Activated gamma-delta T cell treated with anti-CD3 and anti-CD28 coated beads, Interleukin-2, amount 50 U/mL, for 16 hours (primary cell): Measurements from ENCODE around the gene ST8SIA2.

Experiments used
- DNase-seq: peaks from one replicate; pipeline ENCODE4 v3.0.0-alpha.2; 2020; ENCODE audit warnings: low read depth

The ST8SIA2 gene, protein sequence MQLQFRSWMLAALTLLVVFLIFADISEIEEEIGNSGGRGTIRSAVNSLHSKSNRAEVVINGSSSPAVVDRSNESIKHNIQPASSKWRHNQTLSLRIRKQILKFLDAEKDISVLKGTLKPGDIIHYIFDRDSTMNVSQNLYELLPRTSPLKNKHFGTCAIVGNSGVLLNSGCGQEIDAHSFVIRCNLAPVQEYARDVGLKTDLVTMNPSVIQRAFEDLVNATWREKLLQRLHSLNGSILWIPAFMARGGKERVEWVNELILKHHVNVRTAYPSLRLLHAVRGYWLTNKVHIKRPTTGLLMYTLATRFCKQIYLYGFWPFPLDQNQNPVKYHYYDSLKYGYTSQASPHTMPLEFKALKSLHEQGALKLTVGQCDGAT

DNA sequence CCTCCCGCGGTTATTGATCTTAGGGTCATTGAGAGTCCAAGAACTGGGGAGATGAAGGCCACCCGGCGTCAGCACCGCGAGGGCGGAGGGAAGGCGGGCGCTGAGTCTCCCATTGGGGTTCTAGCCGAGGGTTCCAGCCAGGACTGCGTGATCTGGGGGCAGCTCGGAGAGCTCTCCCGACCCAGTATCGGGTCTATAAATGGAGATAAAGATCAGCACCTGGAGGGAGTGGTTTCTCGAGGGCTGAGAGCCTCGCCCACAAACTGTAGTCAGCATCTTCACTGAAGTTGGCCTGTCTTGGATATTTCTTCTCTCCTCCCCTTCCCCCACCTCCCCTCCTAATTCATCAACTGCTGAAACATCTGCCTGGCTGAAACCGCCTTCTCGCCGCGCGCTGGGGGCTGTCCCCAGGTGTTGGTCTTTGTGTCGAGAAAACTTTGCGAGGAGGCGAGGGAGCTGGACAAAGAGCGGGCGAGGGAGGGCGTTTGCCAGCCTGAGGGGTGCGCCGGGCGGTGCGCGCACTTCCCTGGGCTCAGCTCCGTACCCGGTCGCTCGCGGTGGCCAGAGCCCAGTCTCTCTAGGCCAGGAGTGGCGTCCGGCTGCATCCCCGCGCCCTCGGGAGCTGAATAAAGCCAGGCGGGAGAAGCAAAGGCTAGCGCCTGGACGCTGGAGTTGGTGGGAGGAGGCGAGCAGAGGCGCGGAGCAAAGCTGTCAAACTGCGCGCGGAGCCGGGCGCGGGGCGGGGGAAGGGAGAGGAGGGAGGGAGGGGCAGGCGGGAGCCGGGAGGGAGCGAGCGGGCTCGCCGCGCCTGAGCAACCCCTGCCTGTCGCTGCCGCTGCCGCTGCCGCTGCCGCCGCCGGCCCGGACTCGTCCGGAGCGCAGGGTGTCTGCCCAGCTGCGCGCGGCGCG, at the start of gene ST8SIA2:
TSS of gene ST8SIA2 (plus strand) at position 811 of the 909 bp plus-strand sequence. CDS start 184 bp downstream, outside the sequence.
- DNase-seq = no peak

- no peak for DNase-seq
Observed at GRCh38 chr15:92343924-92344643, 49.6 kb upstream of the ST8SIA2 start.

DNA sequence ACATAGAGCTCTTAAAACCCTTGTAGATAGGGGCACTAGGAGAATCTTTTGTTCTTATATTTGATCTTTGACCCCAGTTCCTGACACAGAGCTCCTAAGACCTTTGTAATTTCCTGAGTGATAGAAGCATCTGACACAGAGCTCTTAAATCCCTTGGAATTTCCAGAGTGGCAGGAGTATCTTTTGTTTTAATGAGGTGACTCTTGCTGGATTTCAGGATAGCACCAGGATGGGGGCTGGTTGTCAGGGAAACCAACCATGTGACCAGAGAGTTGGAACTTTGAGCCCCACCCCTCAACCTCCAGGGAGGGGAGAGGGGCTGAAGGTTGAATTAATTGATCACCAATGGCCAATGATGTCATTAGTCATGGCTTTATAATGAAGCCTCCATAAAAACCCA, 47.6 kb upstream of the ST8SIA2 start:
- no peak for DNase-seq

DNA sequence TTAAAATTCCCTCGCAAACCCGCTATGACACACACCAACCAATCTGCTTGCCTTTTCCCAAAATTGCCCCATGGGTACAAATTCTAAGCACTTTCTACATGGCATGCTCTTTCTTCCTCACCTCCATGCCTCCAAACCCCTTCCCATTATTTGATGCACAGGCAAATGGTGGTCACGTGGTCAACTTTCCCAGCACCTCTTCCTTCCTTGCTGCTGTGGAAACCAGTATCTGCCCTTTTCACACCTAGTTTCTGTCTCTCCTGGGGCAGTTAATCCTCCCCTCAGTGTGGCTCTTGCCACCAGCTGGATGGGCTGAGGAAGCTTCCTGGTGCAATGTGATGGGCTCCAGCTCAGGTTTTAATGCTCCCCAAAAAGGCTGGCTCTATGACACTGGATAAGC, 38.4 kb upstream of the ST8SIA2 start:
- DNase-seq = no peak

GRCh38 chr15:92361321-92362000, 32.2 kb upstream of the ST8SIA2 start:
- DNase-seq = no peak

DNA sequence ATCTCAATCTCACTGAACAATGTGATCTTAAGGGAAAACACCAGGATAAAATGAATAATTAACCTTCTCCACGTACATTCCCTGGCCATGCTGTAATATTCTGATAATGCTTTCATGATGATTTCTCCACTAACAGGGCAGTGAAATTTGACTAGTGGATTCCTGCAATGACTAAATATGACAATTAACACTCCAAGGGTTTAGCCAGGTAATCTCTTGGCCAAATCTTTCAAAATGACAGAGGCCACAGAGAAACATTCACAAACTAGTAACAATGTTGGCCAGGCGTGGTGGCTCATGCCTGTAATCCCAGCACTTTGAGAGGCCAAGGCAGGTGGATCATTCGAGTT, 31.7 kb upstream of the ST8SIA2 start:
- no peak for DNase-seq

DNA sequence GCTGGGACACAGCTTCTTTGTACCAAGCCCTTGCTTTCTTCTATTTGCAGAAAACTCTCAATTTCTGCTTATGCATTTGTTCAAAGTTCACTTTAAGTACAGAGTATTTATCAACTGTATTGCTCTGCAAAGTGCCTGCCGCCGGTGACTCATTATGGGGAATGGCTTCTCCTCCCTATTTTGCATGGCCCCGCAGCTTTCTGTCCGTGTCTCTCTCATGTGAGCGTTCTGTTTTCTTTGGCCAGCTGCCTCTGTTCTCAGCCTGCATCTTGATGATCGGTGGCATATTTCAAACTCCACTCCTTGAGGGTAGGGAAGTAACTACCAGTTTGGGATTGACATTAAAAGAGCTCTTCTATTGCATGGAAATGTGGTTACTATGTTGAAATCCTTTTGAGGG, 28.6 kb upstream of the ST8SIA2 start:
- DNase-seq = no peak

DNA sequence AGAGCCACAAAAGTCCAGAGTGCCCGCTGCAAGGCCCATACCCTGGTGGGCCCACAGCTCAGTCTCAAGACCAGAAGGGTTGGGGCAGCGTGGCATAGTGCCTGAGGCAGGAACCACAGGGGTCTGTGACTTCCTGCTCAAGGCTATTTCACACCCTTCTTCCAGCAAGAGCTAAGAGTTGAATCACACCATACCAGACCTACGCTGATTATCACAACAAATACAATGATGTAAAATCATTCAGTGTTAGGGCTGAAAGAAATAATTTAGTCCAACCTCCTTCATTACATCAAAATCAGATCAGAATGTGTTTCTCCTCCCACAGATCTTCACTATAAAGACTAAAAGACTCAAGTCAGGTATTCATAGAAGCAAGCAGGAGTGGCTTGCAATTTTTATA, 27.8 kb upstream of the ST8SIA2 start:
- DNase-seq = no peak

GRCh38 chr15:92366381-92366780, 27.3 kb upstream of the ST8SIA2 start:
- no peak for DNase-seq

DNA sequence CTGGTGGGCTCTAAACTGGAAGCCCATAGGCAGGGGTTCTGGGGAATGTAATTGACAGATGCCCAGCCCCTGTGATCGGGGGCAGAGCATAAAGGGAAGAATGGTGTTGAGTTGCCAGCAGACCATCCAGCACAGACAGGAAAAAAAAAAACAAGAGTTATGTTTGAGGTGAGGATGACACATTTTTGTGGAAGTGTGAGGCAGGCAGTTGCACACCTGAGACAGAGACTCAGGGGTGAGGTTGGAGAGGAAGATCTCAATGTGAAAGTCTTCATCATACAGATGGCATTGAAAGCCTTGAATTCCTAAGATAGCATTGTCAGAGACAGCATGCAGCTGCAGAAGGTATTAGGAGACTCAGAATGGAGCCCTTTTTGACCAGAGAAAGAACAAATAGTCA, 18.6 kb upstream of the ST8SIA2 start:
- DNase-seq = no peak

- no peak for DNase-seq
Observed at GRCh38 chr15:92376109-92376508, 17.6 kb upstream of the ST8SIA2 start.

GRCh38 chr15:92377083-92377789, 16.4 kb upstream of the ST8SIA2 start:
- DNase-seq = no peak

DNA sequence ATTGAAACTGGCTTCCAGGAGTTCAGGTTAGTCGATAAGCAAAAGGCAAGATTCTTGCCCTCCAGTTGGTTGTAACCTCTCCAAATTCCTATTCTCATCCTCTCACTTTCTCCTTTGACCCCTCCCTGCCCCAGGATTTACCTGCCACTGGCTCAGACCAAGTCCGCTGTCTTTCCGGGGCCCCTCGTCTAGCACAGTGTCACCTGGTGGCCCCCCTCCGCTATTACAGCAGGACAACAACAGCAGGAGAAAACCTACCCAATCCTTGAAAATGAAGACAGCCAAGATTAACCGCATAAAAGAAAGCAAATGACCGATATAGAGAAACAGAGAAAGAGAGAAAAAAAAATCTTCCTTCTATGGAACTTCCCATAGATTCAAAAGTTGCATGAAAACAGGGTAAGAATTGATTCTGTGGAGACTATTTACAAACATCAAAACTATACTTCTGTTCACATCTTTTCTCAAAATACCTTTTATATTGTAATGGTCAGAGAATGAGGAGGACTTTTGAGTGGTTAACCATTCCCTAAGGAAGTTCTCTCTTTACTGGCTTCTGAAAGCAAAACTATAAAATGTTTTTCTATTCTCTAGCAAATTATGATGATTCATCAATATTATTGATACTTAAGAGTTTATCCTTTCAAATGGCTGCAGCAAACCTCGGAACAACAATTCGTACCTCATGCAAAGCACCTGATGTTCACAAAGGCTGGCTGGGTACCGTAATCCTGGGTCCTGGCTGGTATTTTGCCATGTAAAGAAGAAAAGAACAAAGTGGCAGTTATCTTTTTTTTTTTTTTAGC, 10.0 kb upstream of the ST8SIA2 start:
- no peak for DNase-seq

- DNase-seq = no peak
Observed at GRCh38 chr15:92384381-92384780, 9.3 kb upstream of the ST8SIA2 start.

- no peak for DNase-seq
Observed at GRCh38 chr15:92385096-92385495, 8.6 kb upstream of the ST8SIA2 start.

DNA sequence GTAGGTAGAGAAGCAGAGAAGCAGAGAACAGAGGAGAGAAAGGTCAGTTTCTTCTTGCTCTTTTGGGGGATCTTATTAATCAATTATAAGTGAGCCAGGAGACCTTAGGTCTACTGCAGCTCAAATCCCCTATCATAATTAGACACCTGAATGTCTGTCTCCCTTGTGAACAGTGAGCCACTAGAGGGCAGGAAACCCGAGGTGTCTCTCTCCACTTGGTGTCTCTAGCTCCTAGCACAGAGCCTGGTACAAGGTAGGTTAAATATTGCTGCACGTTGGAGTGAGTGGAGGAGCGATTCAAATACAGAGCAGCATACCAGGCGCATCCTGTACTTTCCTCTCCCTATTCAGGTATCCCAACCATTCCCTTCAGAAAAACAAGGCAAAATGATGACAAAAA, 2.0 kb upstream of the ST8SIA2 start:
- DNase-seq = no peak

GRCh38 chr15:92392462-92392861, 1.2 kb upstream of the ST8SIA2 start:
- DNase-seq = no peak

- DNase-seq = no peak
Observed at GRCh38 chr15:92393980-92394308, 263 bp downstream of the ST8SIA2 start.

- no peak for DNase-seq
Observed at GRCh38 chr15:92394309-92395097, 822 bp downstream of the ST8SIA2 start.

- DNase-seq = no peak
Observed at GRCh38 chr15:92395098-92395635, 1.5 kb downstream of the ST8SIA2 start.
